ENCODE measurements around the gene RBM19.

Gene RBM19

DNA sequence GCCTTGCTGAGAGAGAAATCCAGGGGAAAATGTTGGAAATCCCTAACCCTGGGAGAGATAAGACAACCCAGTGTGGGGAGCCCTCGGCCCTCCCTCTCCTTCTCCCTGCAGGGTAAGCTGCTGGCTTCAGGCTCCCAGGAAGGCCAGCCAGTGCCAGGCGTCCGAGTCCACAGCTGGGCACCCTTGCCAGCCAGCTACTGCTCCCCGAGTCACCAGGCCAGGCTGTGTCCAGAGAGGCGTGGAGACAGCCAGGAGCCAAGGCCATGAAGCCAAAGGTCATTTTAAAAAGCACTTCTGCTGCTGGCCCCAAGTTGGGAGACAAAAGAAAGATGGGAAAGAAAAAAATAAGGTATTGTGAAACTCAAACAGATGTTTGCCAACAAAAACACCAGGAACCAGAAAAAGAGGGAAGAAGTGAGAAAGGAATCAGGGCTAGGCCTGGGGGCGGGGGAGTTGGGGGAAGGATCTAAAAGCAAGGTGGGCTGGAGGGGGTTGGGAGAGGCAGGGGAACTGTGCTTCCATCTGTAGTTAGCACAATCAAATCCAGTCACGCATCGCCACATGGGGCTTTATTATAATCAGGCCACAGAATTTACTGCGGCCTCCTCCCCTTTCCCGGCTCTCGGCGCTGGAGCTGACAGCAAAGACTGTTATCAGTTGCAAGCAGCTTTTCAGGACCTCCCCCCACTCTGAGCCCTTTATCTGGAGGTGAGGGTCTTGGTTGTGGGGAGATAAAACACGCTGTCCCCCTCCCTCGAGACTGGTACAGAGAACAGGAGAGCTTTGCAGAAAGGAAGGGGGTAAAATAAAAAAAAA is 33.5 kb downstream of the RBM19 start:
- Histone ChIP-seq H3K27me3 (ENCODE audit: control insufficient read depth, insufficient read depth, low read length) (no peaks in the 10 kb centered on the region), H3K9ac (ENCODE audit: low read length) (no peak overlapping the region), H3K4me1 (ENCODE audit: control insufficient read depth, insufficient read depth, low read length) (no peaks in the 10 kb centered on the region), H3K9me3 (ENCODE audit: control insufficient read depth, low read length) (no peaks in the 10 kb centered on the region), H3K36me3 (ENCODE audit: control insufficient read depth, insufficient read depth, low read length) (no peaks in the 10 kb centered on the region), H3K4me3 (ENCODE audit: low read length) (no peak overlapping the region)

DNA sequence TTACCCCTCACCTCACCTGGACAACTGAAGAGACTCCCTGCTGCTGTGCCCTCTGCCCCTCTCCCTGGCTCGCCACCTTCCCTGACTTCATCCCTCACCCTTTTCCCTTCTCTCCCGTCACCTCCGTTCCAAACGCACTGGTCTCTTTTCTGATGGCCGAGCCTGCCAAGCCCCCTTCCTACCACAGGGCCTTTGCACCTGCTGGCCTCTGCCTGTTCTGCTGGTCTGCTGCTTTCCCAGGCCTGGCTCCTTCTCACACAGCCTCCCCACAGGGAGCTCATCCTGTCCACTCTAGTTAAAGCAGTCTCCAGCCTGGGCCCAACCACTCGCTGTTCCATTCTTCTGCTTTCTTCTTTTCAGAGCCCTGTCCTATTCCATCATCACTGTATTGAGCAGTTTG is 34.6 kb downstream of the RBM19 start:
- Histone ChIP-seq H3K9me3 (ENCODE audit: control insufficient read depth, low read length) (no peaks in the 10 kb centered on the region), H3K4me1 (ENCODE audit: control insufficient read depth, insufficient read depth, low read length) (no peaks in the 10 kb centered on the region), H3K4me3 (ENCODE audit: low read length) (no peak overlapping the region), H3K27me3 (ENCODE audit: control insufficient read depth, insufficient read depth, low read length) (no peaks in the 10 kb centered on the region), H3K9ac (ENCODE audit: low read length) (no peak overlapping the region), H3K36me3 (ENCODE audit: control insufficient read depth, insufficient read depth, low read length) (no peaks in the 10 kb centered on the region)

DNA sequence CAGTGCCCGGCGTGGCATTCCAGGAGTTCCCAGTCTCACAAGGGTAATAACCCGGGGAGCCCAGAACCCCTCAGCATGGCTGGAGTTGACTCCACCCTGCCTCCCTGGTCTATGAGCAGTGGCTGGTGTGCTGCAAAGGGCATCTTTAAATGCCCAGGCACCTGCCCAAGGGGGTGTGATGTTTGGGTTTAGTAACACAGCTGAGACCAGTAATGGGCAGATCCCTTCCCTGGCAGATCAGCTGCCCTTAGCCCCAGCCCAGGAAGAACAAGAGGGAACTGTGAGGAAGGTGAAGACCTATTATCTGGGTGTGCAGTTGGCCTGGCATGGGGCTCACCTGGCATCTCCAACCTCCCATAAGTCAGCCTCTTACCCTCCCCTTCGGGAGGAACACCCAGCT is 35.9 kb downstream of the RBM19 start:
- H3K9me3 ChIP-seq (ENCODE audit: control insufficient read depth, low read length), result no peaks in the 10 kb centered on the region
- H3K4me1 ChIP-seq (ENCODE audit: control insufficient read depth, insufficient read depth, low read length), result no peaks in the 10 kb centered on the region
- H3K4me3 ChIP-seq (ENCODE audit: low read length), result no peak overlapping the region
- no peak overlapping the region for H3K9ac ChIP-seq (ENCODE audit: low read length)
- no peaks in the 10 kb centered on the region for H3K36me3 ChIP-seq (ENCODE audit: control insufficient read depth, insufficient read depth, low read length)
- H3K27me3 ChIP-seq (ENCODE audit: control insufficient read depth, insufficient read depth, low read length), result no peaks in the 10 kb centered on the region

DNA sequence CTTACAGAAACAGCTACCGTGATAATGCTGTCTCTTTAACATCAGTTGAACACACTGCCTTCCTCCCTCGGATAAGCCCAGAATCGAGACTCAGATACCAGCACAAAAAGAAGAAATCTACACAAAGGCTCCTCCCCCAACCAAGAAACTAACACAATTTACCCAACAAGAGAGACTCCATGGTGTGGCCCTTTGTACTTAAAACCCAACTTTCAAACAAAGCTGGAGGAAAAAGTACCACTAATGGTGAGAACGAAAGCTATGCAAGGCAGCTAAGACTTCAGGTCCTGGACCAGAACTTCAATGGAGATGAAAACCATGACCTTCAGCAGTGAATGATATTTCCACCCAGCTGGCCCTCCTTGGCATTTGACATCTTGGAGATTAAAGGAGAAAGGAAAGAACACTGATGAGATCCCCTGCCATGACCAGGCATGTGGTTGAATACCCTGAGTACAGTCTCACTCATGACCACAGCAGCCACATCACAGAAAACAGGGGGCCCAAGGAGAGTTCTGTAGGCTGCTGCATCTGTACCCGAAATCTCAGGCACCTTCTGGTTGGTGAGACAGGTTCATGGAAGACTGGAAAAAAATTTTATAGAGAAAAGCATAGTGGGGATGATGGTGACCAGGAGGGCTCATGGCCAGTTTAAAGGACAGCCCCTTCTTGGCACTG is 36.7 kb downstream of the RBM19 start:
- H3K4me1 ChIP-seq (ENCODE audit: control insufficient read depth, insufficient read depth, low read length), result no peaks in the 10 kb centered on the region
- H3K36me3 ChIP-seq (ENCODE audit: control insufficient read depth, insufficient read depth, low read length), result no peaks in the 10 kb centered on the region
- H3K4me3 ChIP-seq (ENCODE audit: low read length), result no peak overlapping the region
- no peak overlapping the region for H3K9ac ChIP-seq (ENCODE audit: low read length)
- H3K27me3 ChIP-seq (ENCODE audit: control insufficient read depth, insufficient read depth, low read length), result no peaks in the 10 kb centered on the region
- H3K9me3 ChIP-seq (ENCODE audit: control insufficient read depth, low read length), result no peaks in the 10 kb centered on the region

DNA sequence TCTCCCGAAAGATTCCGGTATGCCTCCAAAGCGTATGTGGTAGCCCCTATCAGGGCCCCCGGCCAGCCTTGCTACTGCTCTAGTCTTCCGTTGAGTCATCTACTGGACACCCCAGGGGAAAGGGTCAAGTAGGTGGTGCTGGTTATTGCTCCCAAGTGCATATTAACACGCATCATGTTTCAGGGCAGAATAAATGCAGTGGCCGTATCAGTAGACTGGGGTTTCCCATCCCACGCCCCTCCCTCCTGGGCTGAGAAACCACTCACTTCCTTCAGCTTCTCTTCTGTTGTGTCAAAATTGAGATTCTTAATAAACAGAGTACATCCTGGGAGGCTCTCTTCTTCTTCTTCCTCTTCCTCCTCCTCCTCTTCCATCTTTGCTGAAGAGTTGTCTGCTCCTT is 39.3 kb downstream of the RBM19 start:
- H3K4me1 ChIP-seq (ENCODE audit: control insufficient read depth, insufficient read depth, low read length), result no peaks in the 10 kb centered on the region
- no peak overlapping the region for H3K4me3 ChIP-seq (ENCODE audit: low read length)
- no peak overlapping the region for H3K9ac ChIP-seq (ENCODE audit: low read length)
- no peaks in the 10 kb centered on the region for H3K9me3 ChIP-seq (ENCODE audit: control insufficient read depth, low read length)
- H3K36me3 ChIP-seq (ENCODE audit: control insufficient read depth, insufficient read depth, low read length), result peaks cover 8% of the 10 kb centered on the region
- no peaks in the 10 kb centered on the region for H3K27me3 ChIP-seq (ENCODE audit: control insufficient read depth, insufficient read depth, low read length)

DNA sequence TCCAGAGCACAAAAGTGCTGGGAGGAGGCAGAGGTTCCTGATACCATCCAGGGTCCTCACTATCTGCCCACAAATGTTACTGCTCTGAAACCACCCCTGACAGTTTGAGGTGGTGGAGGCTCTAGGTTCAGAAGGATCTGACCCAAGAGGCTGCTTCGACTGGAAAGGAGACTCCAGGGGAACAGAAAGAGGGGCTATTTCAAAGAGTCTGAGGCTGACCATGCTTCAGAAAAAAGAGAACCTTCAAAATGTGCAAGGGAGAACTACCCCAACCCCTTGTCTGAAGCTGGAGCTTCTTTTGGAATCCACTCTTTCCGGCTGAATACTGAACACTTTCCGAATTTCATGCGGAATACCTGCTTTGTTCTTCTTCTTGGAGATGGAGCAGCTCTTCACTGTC is 41.8 kb downstream of the RBM19 start:
- H3K4me1 ChIP-seq (ENCODE audit: control insufficient read depth, insufficient read depth, low read length), result no peaks in the 10 kb centered on the region
- H3K4me3 ChIP-seq (ENCODE audit: low read length), result no peak overlapping the region
- no peak overlapping the region for H3K9ac ChIP-seq (ENCODE audit: low read length)
- H3K9me3 ChIP-seq (ENCODE audit: control insufficient read depth, low read length), result no peaks in the 10 kb centered on the region
- peaks cover 8% of the 10 kb centered on the region for H3K36me3 ChIP-seq (ENCODE audit: control insufficient read depth, insufficient read depth, low read length)
- H3K27me3 ChIP-seq (ENCODE audit: control insufficient read depth, insufficient read depth, low read length), result no peaks in the 10 kb centered on the region

DNA sequence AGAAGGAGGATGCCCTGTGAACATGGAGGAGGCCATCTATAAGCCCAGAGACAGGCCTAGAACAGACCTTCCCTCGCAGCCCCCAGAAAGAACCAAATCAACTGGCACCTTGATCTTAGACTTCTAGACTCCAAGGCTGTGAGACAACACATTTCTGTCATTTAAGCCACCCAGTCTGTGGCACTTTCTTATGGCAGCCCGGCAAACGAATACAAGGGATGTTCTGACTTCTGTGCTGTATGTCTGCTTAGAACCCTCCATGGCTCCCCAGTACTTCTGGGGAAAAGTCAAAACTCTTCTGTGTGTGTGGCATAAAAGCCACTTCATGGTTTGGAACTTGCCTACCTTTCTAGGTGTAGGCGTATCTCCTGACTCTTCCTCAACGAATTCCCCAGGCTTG is 42.9 kb downstream of the RBM19 start:
- Histone ChIP-seq H3K9me3 (ENCODE audit: control insufficient read depth, low read length) (no peaks in the 10 kb centered on the region), H3K4me1 (ENCODE audit: control insufficient read depth, insufficient read depth, low read length) (no peaks in the 10 kb centered on the region), H3K4me3 (ENCODE audit: low read length) (no peak overlapping the region), H3K36me3 (ENCODE audit: control insufficient read depth, insufficient read depth, low read length) (peaks cover 8% of the 10 kb centered on the region), H3K27me3 (ENCODE audit: control insufficient read depth, insufficient read depth, low read length) (no peaks in the 10 kb centered on the region), H3K9ac (ENCODE audit: low read length) (no peak overlapping the region)

DNA sequence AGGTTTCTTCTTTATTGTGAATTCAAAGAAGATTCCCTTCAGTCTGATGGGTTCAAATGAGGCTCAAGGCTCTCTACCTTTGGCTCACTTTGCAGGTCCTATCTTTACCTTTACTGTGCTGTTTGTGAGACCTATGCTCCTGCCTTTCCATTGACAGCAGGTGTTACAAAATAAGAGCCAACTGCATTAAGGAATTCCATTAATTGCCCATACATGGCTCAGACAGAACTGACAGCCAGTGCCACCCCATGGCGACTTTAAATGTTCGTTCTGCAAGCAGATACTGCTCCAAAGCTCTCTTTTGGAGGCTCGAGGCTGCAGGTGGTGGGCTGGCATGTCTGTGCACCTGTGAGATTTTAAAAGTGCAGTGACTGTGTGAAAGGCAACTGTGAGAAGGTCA is 44.7 kb downstream of the RBM19 start:
- peaks cover 8% of the 10 kb centered on the region for H3K36me3 ChIP-seq (ENCODE audit: control insufficient read depth, insufficient read depth, low read length)

DNA sequence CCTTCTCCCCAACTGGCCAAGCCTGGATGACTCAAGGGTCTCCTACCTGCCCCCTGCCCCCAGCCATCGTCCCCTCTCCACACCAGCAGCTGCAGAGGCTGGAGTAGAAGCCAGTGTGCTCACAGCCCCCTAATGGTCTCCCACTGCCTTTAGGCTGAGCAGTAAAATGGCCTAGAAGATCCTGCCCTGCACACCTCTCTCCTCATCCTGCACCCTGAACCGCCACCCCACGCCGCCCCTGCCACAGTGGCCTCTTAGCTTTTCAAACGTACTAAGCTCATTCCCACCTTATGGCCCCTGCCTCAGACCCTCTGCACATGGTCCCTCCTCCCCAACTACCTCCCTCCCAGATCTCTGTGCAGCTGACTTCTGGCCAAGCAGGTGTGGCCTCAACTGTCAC is 46.3 kb downstream of the RBM19 start:
- H3K4me1 ChIP-seq (ENCODE audit: control insufficient read depth, insufficient read depth, low read length), result no peaks in the 10 kb centered on the region
- H3K27me3 ChIP-seq (ENCODE audit: control insufficient read depth, insufficient read depth, low read length), result no peaks in the 10 kb centered on the region
- no peak overlapping the region for H3K4me3 ChIP-seq (ENCODE audit: low read length)
- H3K9ac ChIP-seq (ENCODE audit: low read length), result no peak overlapping the region
- H3K36me3 ChIP-seq (ENCODE audit: control insufficient read depth, insufficient read depth, low read length), result peaks cover 13% of the 10 kb centered on the region
- no peaks in the 10 kb centered on the region for H3K9me3 ChIP-seq (ENCODE audit: control insufficient read depth, low read length)

More for the DNA sequence above, 44.7 kb downstream of the RBM19 start:
- no peaks in the 10 kb centered on the region for H3K4me1 ChIP-seq (ENCODE audit: control insufficient read depth, insufficient read depth, low read length)
- H3K27me3 ChIP-seq (ENCODE audit: control insufficient read depth, insufficient read depth, low read length), result no peaks in the 10 kb centered on the region
- H3K9ac ChIP-seq (ENCODE audit: low read length), result no peak overlapping the region
- H3K9me3 ChIP-seq (ENCODE audit: control insufficient read depth, low read length), result no peaks in the 10 kb centered on the region
- no peak overlapping the region for H3K4me3 ChIP-seq (ENCODE audit: low read length)

DNA sequence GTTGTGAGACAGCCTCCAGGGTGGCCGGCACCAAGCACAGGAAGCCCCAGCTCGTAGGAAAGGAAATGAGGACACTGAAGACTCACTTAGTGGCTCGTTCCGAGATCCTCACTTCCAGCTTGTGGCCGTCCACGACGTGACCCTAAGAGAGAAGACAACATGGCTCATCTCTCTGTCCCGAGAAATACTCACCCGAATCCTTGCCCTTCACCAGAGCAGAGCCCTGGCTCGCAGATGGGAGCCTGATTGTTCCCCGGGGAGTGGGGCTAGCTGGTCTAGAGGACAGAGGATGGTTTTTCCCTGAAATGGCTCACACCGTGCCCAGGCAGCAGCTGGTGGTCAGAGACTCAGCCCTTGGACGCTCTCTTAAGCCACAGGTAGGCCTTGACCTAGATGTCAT is 47.8 kb downstream of the RBM19 start:
- Histone ChIP-seq H3K9me3 (ENCODE audit: control insufficient read depth, low read length) (no peaks in the 10 kb centered on the region), H3K4me3 (ENCODE audit: low read length) (no peak overlapping the region), H3K36me3 (ENCODE audit: control insufficient read depth, insufficient read depth, low read length) (peaks cover 7% of the 10 kb centered on the region), H3K4me1 (ENCODE audit: control insufficient read depth, insufficient read depth, low read length) (no peaks in the 10 kb centered on the region), H3K9ac (ENCODE audit: low read length) (no peak overlapping the region), H3K27me3 (ENCODE audit: control insufficient read depth, insufficient read depth, low read length) (no peaks in the 10 kb centered on the region)

DNA sequence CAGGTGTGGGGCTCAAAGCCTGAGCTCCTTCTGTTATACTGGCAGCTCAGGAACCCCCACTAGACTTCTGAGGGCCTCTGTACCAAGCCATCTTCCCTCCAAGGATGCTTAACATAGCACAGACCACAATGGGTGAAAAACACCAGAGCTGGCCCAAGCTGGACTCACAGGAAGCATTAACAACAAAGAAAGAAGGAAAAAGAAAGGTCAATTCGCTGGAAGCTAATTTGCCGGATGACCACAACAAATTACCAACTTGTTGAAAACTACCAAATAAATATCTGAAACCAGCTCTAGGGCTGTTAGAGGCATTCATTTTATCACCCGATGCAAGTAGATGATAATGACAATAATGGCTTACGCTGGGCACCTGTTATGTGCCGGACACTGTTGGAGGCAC is 48.7 kb downstream of the RBM19 start:
- Histone ChIP-seq H3K9ac (ENCODE audit: low read length) (no peak overlapping the region), H3K27me3 (ENCODE audit: control insufficient read depth, insufficient read depth, low read length) (no peaks in the 10 kb centered on the region), H3K9me3 (ENCODE audit: control insufficient read depth, low read length) (no peaks in the 10 kb centered on the region), H3K36me3 (ENCODE audit: control insufficient read depth, insufficient read depth, low read length) (peaks cover 6% of the 10 kb centered on the region), H3K4me1 (ENCODE audit: control insufficient read depth, insufficient read depth, low read length) (no peaks in the 10 kb centered on the region), H3K4me3 (ENCODE audit: low read length) (no peak overlapping the region)

DNA sequence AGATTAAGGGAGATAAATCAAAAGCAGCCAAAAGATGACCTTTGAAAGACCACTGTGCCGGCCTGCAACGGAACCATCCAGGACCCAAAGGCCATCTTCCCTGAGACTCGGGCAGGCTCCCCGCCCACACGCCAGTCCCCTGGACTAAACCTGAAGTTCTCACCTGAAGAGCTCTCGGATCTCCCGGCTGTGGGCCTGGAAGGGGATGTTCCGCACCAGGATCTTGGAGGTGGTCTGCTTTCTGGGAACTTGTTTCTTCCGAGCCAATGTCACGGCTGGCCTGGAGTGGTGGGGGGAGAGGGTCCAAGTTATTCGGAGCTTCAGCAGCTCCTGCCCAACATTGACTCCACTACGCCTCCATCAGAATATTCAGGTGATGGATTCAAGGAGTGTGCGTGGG is 51.3 kb downstream of the RBM19 start:
- Histone ChIP-seq H3K4me3 (ENCODE audit: low read length) (no peak overlapping the region), H3K4me1 (ENCODE audit: control insufficient read depth, insufficient read depth, low read length) (no peaks in the 10 kb centered on the region), H3K9ac (ENCODE audit: low read length) (no peak overlapping the region), H3K27me3 (ENCODE audit: control insufficient read depth, insufficient read depth, low read length) (no peaks in the 10 kb centered on the region), H3K9me3 (ENCODE audit: control insufficient read depth, low read length) (no peaks in the 10 kb centered on the region), H3K36me3 (ENCODE audit: control insufficient read depth, insufficient read depth, low read length) (peaks cover 14% of the 10 kb centered on the region)
